Measurements from ENCODE around the gene MGAM2. TPM values are rescaled to one million over a fixed set of nuclear protein-coding genes. Genes with fewer than 3 reads are reported as not detected.
A peak's percentile ranks its signal among the peaks of the same experiment; 100 is the strongest.

The MGAM2 gene
- polyA plus RNA-seq, 4 donors, result 2.7 to 30.2 (median 6.4) TPM

GRCh38 chr7:142161921-142162320 is 50.4 kb downstream of the MGAM2 start:
- WGBS, 3 donors, result 90 to 97% (median 93%) methylated on average over 1 of the region's 1 CpG
- Histone ChIP-seq H3K4me3 (ENCODE audit: low read depth in 1 of 3, low read length in 3 of 3) (no peak overlapping the region), H3K27ac (ENCODE audit: low read depth in 1 of 3, low read length in 2 of 3) (no peak overlapping the region), H3K9me3 (ENCODE audit: control insufficient read depth in 2 of 2, insufficient read depth in 1 of 2, low read depth in 1 of 2, low read length in 1 of 2) (no peaks in the 10 kb centered on the region), H3K36me3 (ENCODE audit: control insufficient read depth in 3 of 3, insufficient read depth in 2 of 3, low read depth in 1 of 3, low read length in 3 of 3) (peaks cover 3 to 41% (median 31%) of the 10 kb centered on the region in 3 donors), H3K4me1 (ENCODE audit: control insufficient read depth in 3 of 3, insufficient read depth in 2 of 3, low read depth in 1 of 3, low read length in 2 of 3) (peaks cover 0 to 3% (median 2%) of the 10 kb centered on the region in 3 donors), H3K27me3 (ENCODE audit: control insufficient read depth in 3 of 3, insufficient read depth in 3 of 3, low read length in 3 of 3) (no peaks in the 10 kb centered on the region)
- no peak for FAIRE-seq
- DNase-seq, result no peak

GRCh38 chr7:142168746-142169145 is 57.2 kb downstream of the MGAM2 start:
- DNase-seq (no peak), FAIRE-seq (no peak)
- peaks cover 0 to 6% (median 2%) of the 10 kb centered on the region in 3 donors for H3K4me1 ChIP-seq (ENCODE audit: control insufficient read depth in 3 of 3, insufficient read depth in 2 of 3, low read depth in 1 of 3, low read length in 2 of 3)
- 86 to 97% (median 89%) methylated on average over 2 of the region's 2 CpGs for WGBS, 3 donors
- no peak overlapping the region for H3K4me3 ChIP-seq (ENCODE audit: low read depth in 1 of 3, low read length in 3 of 3)
- H3K27me3 ChIP-seq (ENCODE audit: control insufficient read depth in 3 of 3, insufficient read depth in 3 of 3, low read length in 3 of 3), result no peaks in the 10 kb centered on the region
- H3K36me3 ChIP-seq (ENCODE audit: control insufficient read depth in 3 of 3, insufficient read depth in 2 of 3, low read depth in 1 of 3, low read length in 3 of 3), result peaks cover 9 to 38% (median 36%) of the 10 kb centered on the region in 3 donors
- H3K9me3 ChIP-seq (ENCODE audit: control insufficient read depth in 2 of 2, insufficient read depth in 1 of 2, low read depth in 1 of 2, low read length in 1 of 2), result no peaks in the 10 kb centered on the region
- H3K27ac ChIP-seq (ENCODE audit: low read depth in 1 of 3, low read length in 2 of 3), result no peak overlapping the region

GRCh38 chr7:142172932-142173331 is 61.4 kb downstream of the MGAM2 start:
- 69 to 78% (median 72%) methylated on average over 4 of the region's 4 CpGs for WGBS, 3 donors
- H3K36me3 ChIP-seq (ENCODE audit: control insufficient read depth in 3 of 3, insufficient read depth in 2 of 3, low read depth in 1 of 3, low read length in 3 of 3), result peaks cover 8 to 29% (median 25%) of the 10 kb centered on the region in 3 donors
- FAIRE-seq, result no peak

GRCh38 chr7:142174441-142174840 is 62.9 kb downstream of the MGAM2 start:
- no peaks in the 10 kb centered on the region for H3K9me3 ChIP-seq (ENCODE audit: control insufficient read depth in 2 of 2, insufficient read depth in 1 of 2, low read depth in 1 of 2, low read length in 1 of 2)
- 87 to 88% (median 88%) methylated on average over 2 of the region's 2 CpGs for WGBS, 3 donors
- no peak for DNase-seq
- H3K4me3 ChIP-seq (ENCODE audit: low read depth in 1 of 3, low read length in 3 of 3), result no peak overlapping the region
- no peak for FAIRE-seq
- H3K4me1 ChIP-seq (ENCODE audit: control insufficient read depth in 3 of 3, insufficient read depth in 2 of 3, low read depth in 1 of 3, low read length in 2 of 3), result peaks cover 0 to 6% (median 2%) of the 10 kb centered on the region in 3 donors
- peaks cover 8 to 28% (median 14%) of the 10 kb centered on the region in 3 donors for H3K36me3 ChIP-seq (ENCODE audit: control insufficient read depth in 3 of 3, insufficient read depth in 2 of 3, low read depth in 1 of 3, low read length in 3 of 3)
- H3K27ac ChIP-seq (ENCODE audit: low read depth in 1 of 3, low read length in 2 of 3), result no peak overlapping the region
- H3K27me3 ChIP-seq (ENCODE audit: control insufficient read depth in 3 of 3, insufficient read depth in 3 of 3, low read length in 3 of 3), result no peaks in the 10 kb centered on the region

More at GRCh38 chr7:142172932-142173331, 61.4 kb downstream of the MGAM2 start:
- Histone ChIP-seq H3K4me1 (ENCODE audit: control insufficient read depth in 3 of 3, insufficient read depth in 2 of 3, low read depth in 1 of 3, low read length in 2 of 3) (peaks cover 0 to 6% (median 2%) of the 10 kb centered on the region in 3 donors), H3K4me3 (ENCODE audit: low read depth in 1 of 3, low read length in 3 of 3) (no peak overlapping the region), H3K9me3 (ENCODE audit: control insufficient read depth in 2 of 2, insufficient read depth in 1 of 2, low read depth in 1 of 2, low read length in 1 of 2) (no peaks in the 10 kb centered on the region), H3K27ac (ENCODE audit: low read depth in 1 of 3, low read length in 2 of 3) (peak overlapping the region in 1 of 3 donors; percentile 36), H3K27me3 (ENCODE audit: control insufficient read depth in 3 of 3, insufficient read depth in 3 of 3, low read length in 3 of 3) (no peaks in the 10 kb centered on the region)
- peak in 1 of 2 donors; percentile 21 for DNase-seq

- Histone ChIP-seq H3K9me3 (ENCODE audit: control insufficient read depth in 2 of 2, insufficient read depth in 1 of 2, low read depth in 1 of 2, low read length in 1 of 2) (no peaks in the 10 kb centered on the region), H3K36me3 (ENCODE audit: control insufficient read depth in 3 of 3, insufficient read depth in 2 of 3, low read depth in 1 of 3, low read length in 3 of 3) (peaks cover 8 to 22% (median 11%) of the 10 kb centered on the region in 3 donors), H3K27ac (ENCODE audit: low read depth in 1 of 3, low read length in 2 of 3) (no peak overlapping the region), H3K4me3 (ENCODE audit: low read depth in 1 of 3, low read length in 3 of 3) (no peak overlapping the region), H3K27me3 (ENCODE audit: control insufficient read depth in 3 of 3, insufficient read depth in 3 of 3, low read length in 3 of 3) (no peaks in the 10 kb centered on the region), H3K4me1 (ENCODE audit: control insufficient read depth in 3 of 3, insufficient read depth in 2 of 3, low read depth in 1 of 3, low read length in 2 of 3) (peaks cover 0 to 6% (median 0%) of the 10 kb centered on the region in 3 donors)
- no peak for DNase-seq
- WGBS, 3 donors, result 94 to 100% (median 97%) methylated on average over 3 of the region's 3 CpGs
- FAIRE-seq, result no peak
Measured at GRCh38 chr7:142175594-142175993, 64.1 kb downstream of the MGAM2 start.

- DNase-seq, result no peak
- Histone ChIP-seq H3K36me3 (ENCODE audit: control insufficient read depth in 3 of 3, insufficient read depth in 2 of 3, low read depth in 1 of 3, low read length in 3 of 3) (peaks cover 2 to 20% (median 14%) of the 10 kb centered on the region in 3 donors), H3K4me3 (ENCODE audit: low read depth in 1 of 3, low read length in 3 of 3) (no peak overlapping the region), H3K4me1 (ENCODE audit: control insufficient read depth in 3 of 3, insufficient read depth in 2 of 3, low read depth in 1 of 3, low read length in 2 of 3) (peaks cover 0 to 6% (median 0%) of the 10 kb centered on the region in 3 donors), H3K27ac (ENCODE audit: low read depth in 1 of 3, low read length in 2 of 3) (no peak overlapping the region), H3K27me3 (ENCODE audit: control insufficient read depth in 3 of 3, insufficient read depth in 3 of 3, low read length in 3 of 3) (no peaks in the 10 kb centered on the region), H3K9me3 (ENCODE audit: control insufficient read depth in 2 of 2, insufficient read depth in 1 of 2, low read depth in 1 of 2, low read length in 1 of 2) (no peaks in the 10 kb centered on the region)
- 81 to 90% (median 88%) methylated on average over 1 of the region's 1 CpG for WGBS, 3 donors
- FAIRE-seq, result no peak
Measured at GRCh38 chr7:142176901-142177300, 65.4 kb downstream of the MGAM2 start.

GRCh38 chr7:142177869-142178268 is 66.4 kb downstream of the MGAM2 start:
- FAIRE-seq, result no peak
- no peak overlapping the region for H3K4me3 ChIP-seq (ENCODE audit: low read depth in 1 of 3, low read length in 3 of 3)

GRCh38 chr7:142180426-142180825 is 68.9 kb downstream of the MGAM2 start:
- 86 to 93% (median 92%) methylated on average over 1 of the region's 1 CpG for WGBS, 3 donors
- no peaks in the 10 kb centered on the region for H3K9me3 ChIP-seq (ENCODE audit: control insufficient read depth in 2 of 2, insufficient read depth in 1 of 2, low read depth in 1 of 2, low read length in 1 of 2)
- H3K4me3 ChIP-seq (ENCODE audit: low read depth in 1 of 3, low read length in 3 of 3), result no peak overlapping the region
- DNase-seq, result no peak
- H3K27me3 ChIP-seq (ENCODE audit: control insufficient read depth in 3 of 3, insufficient read depth in 3 of 3, low read length in 3 of 3), result no peaks in the 10 kb centered on the region
- no peak overlapping the region for H3K27ac ChIP-seq (ENCODE audit: low read depth in 1 of 3, low read length in 2 of 3)
- no peak for FAIRE-seq
- H3K36me3 ChIP-seq (ENCODE audit: control insufficient read depth in 3 of 3, insufficient read depth in 2 of 3, low read depth in 1 of 3, low read length in 3 of 3), result peaks cover 2 to 19% (median 10%) of the 10 kb centered on the region in 3 donors
- H3K4me1 ChIP-seq (ENCODE audit: control insufficient read depth in 3 of 3, insufficient read depth in 2 of 3, low read depth in 1 of 3, low read length in 2 of 3), result no peaks in the 10 kb centered on the region

More at GRCh38 chr7:142177869-142178268, 66.4 kb downstream of the MGAM2 start:
- Histone ChIP-seq H3K4me1 (ENCODE audit: control insufficient read depth in 3 of 3, insufficient read depth in 2 of 3, low read depth in 1 of 3, low read length in 2 of 3) (peaks cover 0 to 3% (median 0%) of the 10 kb centered on the region in 3 donors), H3K9me3 (ENCODE audit: control insufficient read depth in 2 of 2, insufficient read depth in 1 of 2, low read depth in 1 of 2, low read length in 1 of 2) (no peaks in the 10 kb centered on the region), H3K27ac (ENCODE audit: low read depth in 1 of 3, low read length in 2 of 3) (no peak overlapping the region), H3K36me3 (ENCODE audit: control insufficient read depth in 3 of 3, insufficient read depth in 2 of 3, low read depth in 1 of 3, low read length in 3 of 3) (peaks cover 2 to 19% (median 18%) of the 10 kb centered on the region in 3 donors), H3K27me3 (ENCODE audit: control insufficient read depth in 3 of 3, insufficient read depth in 3 of 3, low read length in 3 of 3) (no peaks in the 10 kb centered on the region)
- DNase-seq, result no peak

- Histone ChIP-seq H3K27ac (ENCODE audit: low read depth in 1 of 3, low read length in 2 of 3) (no peak overlapping the region), H3K4me3 (ENCODE audit: low read depth in 1 of 3, low read length in 3 of 3) (no peak overlapping the region), H3K9me3 (ENCODE audit: control insufficient read depth in 2 of 2, insufficient read depth in 1 of 2, low read depth in 1 of 2, low read length in 1 of 2) (no peaks in the 10 kb centered on the region), H3K36me3 (ENCODE audit: control insufficient read depth in 3 of 3, insufficient read depth in 2 of 3, low read depth in 1 of 3, low read length in 3 of 3) (peaks cover 2 to 19% (median 15%) of the 10 kb centered on the region in 3 donors), H3K4me1 (ENCODE audit: control insufficient read depth in 3 of 3, insufficient read depth in 2 of 3, low read depth in 1 of 3, low read length in 2 of 3) (peaks cover 0 to 4% (median 0%) of the 10 kb centered on the region in 3 donors), H3K27me3 (ENCODE audit: control insufficient read depth in 3 of 3, insufficient read depth in 3 of 3, low read length in 3 of 3) (no peaks in the 10 kb centered on the region)
- FAIRE-seq (no peak), DNase-seq (no peak)
- WGBS, 3 donors, result 91 to 98% (median 93%) methylated on average over 2 of the region's 2 CpGs
Measured at GRCh38 chr7:142181211-142181610, 69.7 kb downstream of the MGAM2 start.
